Calu3 (cell line): Measurements from ENCODE around the gene RHCG. TPM values are rescaled to one million over a fixed set of nuclear protein-coding genes. Genes with fewer than 3 reads are reported as not detected.
"Not testable (repeated sequence)": the region's sequence is repeated elsewhere in the genome, so short reads cannot be mapped to it uniquely, and the experiment has no call there.

ENCODE experiments used
- BruUV-seq: library from RNA; stranded (reverse); fragments of 400-500 nt; replicated peaks from 2 replicates; lab custom pipeline; 2021; lab: Mats Ljungman, UMichigan
- CTCF ChIA-PET: fragments of 300-600 bp; sonication (Branson Sonifier 250); formaldehyde crosslinking; loops from one replicate; lab custom pipeline; 2022; ENCODE audit warnings: antibody characterized with exemption; lab: Charles Lee
- DNase-seq: peaks from one replicate; pipeline ENCODE4 v3.0.0; 2022
- H3K27ac Mint-ChIP-seq: one replicate; pipeline ENCODE4 v1.8.0; 2022; ENCODE audit warnings: mixed read lengths; ENCODE audit not compliant: unreplicated experiment
- H3K27me3 Mint-ChIP-seq: one replicate; pipeline ENCODE4 v1.8.0; 2022; ENCODE audit warnings: mixed read lengths; ENCODE audit not compliant: unreplicated experiment
- H3K36me3 Mint-ChIP-seq: one replicate; pipeline ENCODE4 v1.8.0; 2022; ENCODE audit warnings: mild to moderate bottlenecking, moderate library complexity, mixed read lengths; ENCODE audit not compliant: insufficient read depth, unreplicated experiment
- H3K4me1 Mint-ChIP-seq: one replicate; pipeline ENCODE4 v1.8.0; 2022; ENCODE audit warnings: mild to moderate bottlenecking, low read depth, mixed read lengths; ENCODE audit not compliant: unreplicated experiment
- H3K4me3 Mint-ChIP-seq: one replicate; pipeline ENCODE4 v1.8.0; 2022; ENCODE audit warnings: mild to moderate bottlenecking, low read depth, moderate library complexity, mixed read lengths; ENCODE audit not compliant: unreplicated experiment
- H3K9me3 Mint-ChIP-seq: one replicate; pipeline ENCODE4 v1.8.0; 2022; ENCODE audit warnings: low read depth, mixed read lengths; ENCODE audit not compliant: unreplicated experiment
- intact Hi-C: fragments of 100-400 bp; cut with micrococcal nuclease; formaldehyde crosslinking; loops from one replicate; pipeline ENCODE4 v1.10.0; 2022; ENCODE audit not compliant: unreplicated experiment
- total RNA-seq: library from RNA; stranded (reverse); gene quantifications from 2 replicates; pipeline ENCODE4 v1.2.3, GENCODE V29; 2022
- TF ChIP-seq, protein P1 (sequence below): fragments of 200-600 bp; IDR thresholded peaks from one replicate; pipeline ENCODE4 v1.8.0; 2022; ENCODE audit warnings: antibody characterized with exemption; ENCODE audit not compliant: unreplicated experiment

The RHCG gene
- total RNA-seq, 1 experiment from 2014 or later, result 0.59 TPM

DNA sequence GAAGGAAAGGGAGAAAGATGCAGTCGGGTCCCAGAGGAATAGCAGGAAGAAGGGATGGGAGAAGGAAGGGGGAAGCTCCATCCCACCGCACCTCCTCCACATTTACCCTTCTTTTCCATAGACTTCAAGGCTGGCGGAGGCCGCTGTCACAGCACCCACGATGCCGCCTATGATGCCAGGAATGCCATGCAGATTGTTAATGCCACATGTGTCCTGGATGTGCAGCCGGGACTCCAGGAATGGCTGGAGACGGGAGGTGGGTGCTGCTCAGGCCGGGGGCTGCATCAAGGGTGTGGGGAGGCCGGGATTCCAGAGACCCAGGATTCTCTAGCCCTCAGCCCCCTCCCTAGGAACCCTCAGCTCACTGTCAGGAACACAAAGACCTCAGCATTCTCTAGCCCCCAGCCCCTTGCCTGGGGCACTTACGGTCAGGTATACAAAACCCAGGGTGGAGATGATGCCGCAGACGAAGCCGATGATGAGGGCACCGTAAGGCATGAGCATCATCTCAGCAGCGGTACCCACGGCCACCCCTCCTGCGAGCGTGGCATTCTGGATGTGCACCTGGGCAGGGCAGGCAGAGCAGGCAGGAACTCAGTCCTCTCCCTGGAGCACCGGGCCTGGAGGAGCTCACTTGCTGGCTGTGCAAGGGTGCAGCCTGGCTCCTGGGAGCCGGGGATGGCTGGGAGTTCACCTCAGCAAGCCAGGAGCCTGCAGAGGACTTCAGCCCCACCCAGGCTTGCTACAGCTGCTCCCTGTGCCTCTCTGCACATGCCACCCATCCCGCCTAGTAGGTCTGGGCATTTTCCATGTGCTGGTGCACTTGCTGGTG lies 18.8 kb downstream of the RHCG start:
- Mint-ChIP-seq H3K27ac (no peak overlapping the region), H3K9me3 (no peaks in the 10 kb centered on the region), H3K27me3 (peaks cover 86% of the 10 kb centered on the region), H3K4me3 (no peak overlapping the region), H3K36me3 (no peaks in the 10 kb centered on the region), H3K4me1 (no peaks in the 10 kb centered on the region)
- no peak for DNase-seq
- intact Hi-C loops, result no loop called here
- BruUV-seq, result no TSS peak
- TF ChIP-seq, protein P1, sequence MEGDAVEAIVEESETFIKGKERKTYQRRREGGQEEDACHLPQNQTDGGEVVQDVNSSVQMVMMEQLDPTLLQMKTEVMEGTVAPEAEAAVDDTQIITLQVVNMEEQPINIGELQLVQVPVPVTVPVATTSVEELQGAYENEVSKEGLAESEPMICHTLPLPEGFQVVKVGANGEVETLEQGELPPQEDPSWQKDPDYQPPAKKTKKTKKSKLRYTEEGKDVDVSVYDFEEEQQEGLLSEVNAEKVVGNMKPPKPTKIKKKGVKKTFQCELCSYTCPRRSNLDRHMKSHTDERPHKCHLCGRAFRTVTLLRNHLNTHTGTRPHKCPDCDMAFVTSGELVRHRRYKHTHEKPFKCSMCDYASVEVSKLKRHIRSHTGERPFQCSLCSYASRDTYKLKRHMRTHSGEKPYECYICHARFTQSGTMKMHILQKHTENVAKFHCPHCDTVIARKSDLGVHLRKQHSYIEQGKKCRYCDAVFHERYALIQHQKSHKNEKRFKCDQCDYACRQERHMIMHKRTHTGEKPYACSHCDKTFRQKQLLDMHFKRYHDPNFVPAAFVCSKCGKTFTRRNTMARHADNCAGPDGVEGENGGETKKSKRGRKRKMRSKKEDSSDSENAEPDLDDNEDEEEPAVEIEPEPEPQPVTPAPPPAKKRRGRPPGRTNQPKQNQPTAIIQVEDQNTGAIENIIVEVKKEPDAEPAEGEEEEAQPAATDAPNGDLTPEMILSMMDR, result no peak
- CTCF ChIA-PET, result no interaction called here

DNA sequence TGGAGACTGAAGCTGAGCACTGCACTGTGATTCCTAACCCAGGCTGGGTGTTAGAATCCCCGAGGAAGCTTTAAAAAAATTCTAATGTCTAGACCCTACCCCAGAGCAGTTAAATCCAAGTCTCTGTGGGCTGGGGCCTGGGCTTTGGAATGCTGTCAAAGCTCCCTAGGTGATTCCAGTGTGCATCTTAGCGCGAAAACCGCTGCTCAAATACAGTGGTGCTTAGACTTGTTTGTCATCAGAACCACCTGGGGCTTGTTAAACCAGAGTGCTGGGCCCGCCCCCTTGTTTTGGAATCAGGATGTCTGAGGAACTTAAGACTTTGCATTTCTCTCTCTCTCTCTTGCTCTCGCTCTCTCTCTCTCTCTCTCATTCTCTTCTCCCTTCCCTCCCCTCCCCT lies 20.7 kb downstream of the RHCG start:
- TF ChIP-seq, protein P1, result no peak
- peaks cover 98% of the 10 kb centered on the region for H3K27me3 Mint-ChIP-seq
- DNase-seq, result no peak
- H3K4me3 Mint-ChIP-seq, result no peak overlapping the region
- H3K4me1 Mint-ChIP-seq, result no peaks in the 10 kb centered on the region
- H3K36me3 Mint-ChIP-seq, result no peaks in the 10 kb centered on the region
- no TSS peak for BruUV-seq
- intact Hi-C loops, result no loop called here
- no peaks in the 10 kb centered on the region for H3K9me3 Mint-ChIP-seq
- H3K27ac Mint-ChIP-seq, result no peak overlapping the region
- CTCF ChIA-PET, result interaction anchor here (0.7 to 1.2 kb wide), 5 partner anchors 30 to 141 kb away, joined by 3 to 16 read pairs (median 8); partner anchors contain the start of gene POLG

DNA sequence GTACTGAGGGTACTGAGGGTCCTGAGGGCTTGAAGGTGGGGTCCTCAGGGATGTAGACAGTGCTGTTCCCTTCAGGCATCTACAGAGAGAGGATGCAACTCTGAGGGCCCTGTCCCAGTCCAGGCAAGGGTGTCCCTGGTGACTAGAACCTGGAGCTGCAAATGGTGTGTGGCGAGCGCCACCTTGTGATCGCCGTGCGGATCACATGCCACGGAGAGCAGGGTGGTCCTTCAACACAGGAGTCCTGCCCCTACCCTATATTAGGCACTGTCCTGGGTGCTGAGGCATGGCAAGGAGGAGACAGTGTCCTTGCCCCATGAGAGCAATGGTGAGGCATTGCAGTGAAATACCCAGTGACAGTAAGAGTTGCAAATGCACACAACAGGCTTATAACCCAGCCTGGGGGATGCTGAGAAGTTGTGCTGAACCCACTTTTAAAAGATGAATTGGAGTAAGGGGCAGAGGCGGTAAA lies 23.6 kb downstream of the RHCG start:
- Mint-ChIP-seq H3K27me3 (peaks cover 92% of the 10 kb centered on the region), H3K9me3 (no peaks in the 10 kb centered on the region), H3K4me1 (no peaks in the 10 kb centered on the region), H3K27ac (no peak overlapping the region), H3K4me3 (no peak overlapping the region), H3K36me3 (no peaks in the 10 kb centered on the region)
- no TSS peak for BruUV-seq
- CTCF ChIA-PET, result interaction anchor here (0.6 to 3.4 kb wide), 10 partner anchors 11 to 266 kb away, joined by 3 to 50 read pairs (median 4); no protein-coding TSS in a partner anchor
- TF ChIP-seq, protein P1, result peak; percentile 91
- intact Hi-C loops, result loop anchor here (1.0 kb wide), 1 partner anchor 117 kb away; no protein-coding TSS in a partner anchor
- DNase-seq, result peak; percentile 83

DNA sequence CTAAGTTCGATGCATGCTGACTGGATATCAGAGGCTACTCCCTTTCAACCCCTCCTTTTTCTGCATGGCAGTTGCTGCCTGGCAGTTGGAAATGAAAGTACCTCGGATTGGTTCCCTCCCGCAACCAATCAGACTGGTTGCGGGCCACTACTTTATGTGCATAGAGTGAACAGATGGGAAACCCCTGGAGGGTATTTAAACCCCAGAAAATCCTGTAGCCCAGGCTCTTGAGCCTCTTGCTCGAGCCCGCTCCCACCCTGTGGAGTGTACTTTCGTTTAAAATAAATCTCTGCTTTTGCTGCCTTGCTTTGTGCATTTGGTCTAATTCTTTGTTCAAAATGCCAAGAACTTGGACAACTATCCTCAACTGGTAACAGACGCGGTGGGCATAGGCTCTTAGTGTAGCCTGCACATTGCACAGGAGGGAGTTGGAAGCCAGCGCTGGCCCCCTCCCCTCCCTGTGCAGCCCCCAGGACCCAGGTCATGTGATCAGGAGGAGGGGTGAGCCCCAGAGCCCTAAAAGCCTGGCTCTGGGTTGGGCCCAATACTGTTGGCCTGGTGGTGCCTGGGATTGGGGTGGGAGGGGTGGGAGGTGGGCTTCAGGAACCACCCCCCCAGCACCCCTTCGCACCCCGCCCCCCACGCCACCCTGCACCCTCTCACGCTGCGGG lies 26.8 kb downstream of the RHCG start:
- intact Hi-C loops, result loop anchor here (5.0 kb wide), 1 partner anchor 52 kb away; no protein-coding TSS in a partner anchor
- no peaks in the 10 kb centered on the region for H3K4me1 Mint-ChIP-seq

DNA sequence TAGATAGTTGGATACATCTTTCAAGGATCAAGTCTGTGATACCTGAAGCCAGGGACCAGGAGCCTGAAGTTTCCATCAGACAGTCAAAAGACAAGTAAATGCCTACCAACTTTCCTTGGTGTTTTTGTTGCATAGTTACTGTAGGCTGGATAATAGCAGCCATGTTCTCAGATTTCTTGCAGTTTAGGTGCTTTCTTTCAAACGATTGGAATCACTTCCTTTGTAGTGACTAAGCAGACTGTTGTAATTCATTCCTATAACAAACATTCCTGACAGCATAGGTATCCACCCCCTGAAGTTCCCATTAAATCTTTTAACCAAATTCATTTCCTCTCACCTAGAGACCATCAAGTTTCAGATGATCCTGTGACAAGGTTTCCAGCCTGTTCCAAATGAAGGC lies 27.6 kb downstream of the RHCG start:
- intact Hi-C loops, result loop anchor here (5.0 kb wide), 1 partner anchor 52 kb away; no protein-coding TSS in a partner anchor
- H3K4me3 Mint-ChIP-seq, H3K27ac Mint-ChIP-seq, DNase-seq, BruUV-seq, H3K4me1 Mint-ChIP-seq, H3K36me3 Mint-ChIP-seq, CTCF ChIA-PET, H3K9me3 Mint-ChIP-seq: not testable (repeated sequence)
- H3K27me3 Mint-ChIP-seq, result peaks cover 60% of the 10 kb centered on the region

More for the DNA sequence above, 26.8 kb downstream of the RHCG start:
- CTCF ChIA-PET, result interaction anchor here (0.7 to 3.4 kb wide), 2 partner anchors 112 to 1689 kb away, joined by 5 to 50 read pairs; no protein-coding TSS in a partner anchor
- no TSS peak for BruUV-seq
- no peak overlapping the region for H3K4me3 Mint-ChIP-seq
- no peak for DNase-seq
- no peaks in the 10 kb centered on the region for H3K36me3 Mint-ChIP-seq
- H3K27me3 Mint-ChIP-seq, result peaks cover 60% of the 10 kb centered on the region
- H3K9me3 Mint-ChIP-seq, result no peaks in the 10 kb centered on the region
- H3K27ac Mint-ChIP-seq, result no peak overlapping the region
- TF ChIP-seq, protein P1, result no peak
